22Rv1 (cell line): Measurements from ENCODE around the gene SLC25A5.
A peak's percentile ranks its signal among the peaks of the same experiment; 100 is the strongest.

ENCODE experiments used
- H3K27ac ChIP-seq: fragments of 450-650 bp; 2 replicates; pipeline ENCODE4 v1.5.1; 2017
- CTCF ChIP-seq: fragments of 450-650 bp; IDR thresholded peaks from 2 replicates; pipeline ENCODE4 v1.5.1; 2017; ENCODE audit warnings: mild to moderate bottlenecking
- ZFX ChIP-seq: fragments of 450-650 bp; IDR thresholded peaks from 2 replicates; pipeline ENCODE4 v1.6.1; 2017; ENCODE audit warnings: antibody characterized with exemption, borderline replicate concordance

SLC25A5 gene

GRCh38 chrX:119465555-119465954, 2.7 kb upstream of the SLC25A5 start:
- no peak overlapping the region for H3K27ac ChIP-seq
- TF ChIP-seq ZFX, result no peak
- no peak for TF ChIP-seq CTCF

GRCh38 chrX:119466970-119467369, 1.3 kb upstream of the SLC25A5 start:
- TF ChIP-seq CTCF (no peak), ZFX (no peak)
- no peak overlapping the region for H3K27ac ChIP-seq

- H3K27ac ChIP-seq, result no peak overlapping the region; the same call in 1 of the 2 replicates
These were observed 811 bp upstream of the SLC25A5 start for GRCh38 chrX:119467433-119467832.

GRCh38 chrX:119468551-119469312, 488 bp downstream of the SLC25A5 start:
- peak; percentile 80 for TF ChIP-seq CTCF
- no peak for TF ChIP-seq ZFX

More at GRCh38 chrX:119467433-119467832, 811 bp upstream of the SLC25A5 start:
- no peak for TF ChIP-seq ZFX
- TF ChIP-seq CTCF, result no peak

GRCh38 chrX:119469313-119469635, 1.0 kb downstream of the SLC25A5 start:
- peak overlapping the region; percentile 91 for H3K27ac ChIP-seq

More at GRCh38 chrX:119468551-119469312, 488 bp downstream of the SLC25A5 start:
- H3K27ac ChIP-seq, result peak overlapping the region; percentile 91

GRCh38 chrX:119474615-119475388, 6.6 kb downstream of the SLC25A5 start:
- TF ChIP-seq ZFX, result no peak
- TF ChIP-seq CTCF, result no peak
- H3K27ac ChIP-seq, result no peak overlapping the region

More at GRCh38 chrX:119469313-119469635, 1.0 kb downstream of the SLC25A5 start:
- TF ChIP-seq CTCF (peak; percentile 49), ZFX (no peak)
